Thoracic aorta (tissue), 2 donors: ENCODE measurements around the gene KLF15. TPM values are rescaled to one million over a fixed set of nuclear protein-coding genes. Genes with fewer than 3 reads are reported as not detected.

Experiments
- ATAC-seq: fragments of 150-250 bp; one replicate; pipeline ENCODE4 v1.8.0; 2017; ENCODE audit warnings: low read depth; ENCODE audit not compliant: insufficient number of reproducible peaks, low FRiP score
- DNase-seq: peaks from one replicate; pipeline ENCODE4 v3.0.0-alpha.2; 2020; ENCODE audit warnings: low spot score
- H3K27ac ChIP-seq, 2 donors: fragments of 200-600 bp; sonication (generic); 1 replicate in 1 of 2; 2 replicates in 1 of 2; pipeline ENCODE4 v1.5.1; 2016; ENCODE audit warnings: mild to moderate bottlenecking in 2 of 2, moderate library complexity in 2 of 2
- H3K27me3 ChIP-seq: fragments of 200-600 bp; sonication (generic); replicated peaks from 2 replicates; pipeline ENCODE4 v1.6.0; 2016; ENCODE audit warnings: mild to moderate bottlenecking; ENCODE audit not compliant: insufficient read depth
- H3K36me3 ChIP-seq: fragments of 200-600 bp; sonication (generic); one replicate; pipeline ENCODE4 v1.5.1; 2016
- H3K4me1 ChIP-seq, 2 donors: fragments of 200-600 bp; sonication (generic); 1 replicate in 1 of 2; 2 replicates in 1 of 2; pipeline versions ENCODE4 v1.5.1 to v1.6.0; 2016; ENCODE audit warnings: low read depth in 2 of 2, mild to moderate bottlenecking in 1 of 2; ENCODE audit not compliant: control insufficient read depth in 1 of 2
- H3K4me3 ChIP-seq: fragments of 200-600 bp; sonication (generic); 2 replicates; pipeline ENCODE4 v1.5.1; 2016; ENCODE audit warnings: mild to moderate bottlenecking
- H3K9me3 ChIP-seq: fragments of 200-600 bp; sonication (generic); 2 replicates; pipeline ENCODE4 v1.5.1; 2016
- CTCF ChIP-seq: fragments of 200-600 bp; sonication (generic); IDR thresholded peaks from one replicate; pipeline ENCODE4 v1.5.1; 2019; ENCODE audit warnings: antibody characterized with exemption
- total RNA-seq, 2 donors: library from RNA; depleted of rRNA; stranded (reverse); fragments of >200 nt; gene quantifications; one replicate each; pipeline versions ENCODE4 v1.1.0 to v1.2.3, GENCODE V29; 2016

The KLF15 gene
- total RNA-seq, 2 donors from 2014 or later, result 55.7 to 90.2 TPM

- no peak overlapping the region for H3K27ac ChIP-seq
- H3K27me3 ChIP-seq, result no peaks in the 10 kb centered on the region
- DNase-seq, result no peak
- no peak for TF ChIP-seq CTCF
- H3K36me3 ChIP-seq, result no peaks in the 10 kb centered on the region
- H3K4me3 ChIP-seq, result no peak overlapping the region
- no peaks in the 10 kb centered on the region for H3K9me3 ChIP-seq
- no peak for ATAC-seq
- H3K4me1 ChIP-seq, result no peaks in the 10 kb centered on the region
Observed at GRCh38 chr3:126365351-126366277, 8.4 kb upstream of the KLF15 start.

DNA sequence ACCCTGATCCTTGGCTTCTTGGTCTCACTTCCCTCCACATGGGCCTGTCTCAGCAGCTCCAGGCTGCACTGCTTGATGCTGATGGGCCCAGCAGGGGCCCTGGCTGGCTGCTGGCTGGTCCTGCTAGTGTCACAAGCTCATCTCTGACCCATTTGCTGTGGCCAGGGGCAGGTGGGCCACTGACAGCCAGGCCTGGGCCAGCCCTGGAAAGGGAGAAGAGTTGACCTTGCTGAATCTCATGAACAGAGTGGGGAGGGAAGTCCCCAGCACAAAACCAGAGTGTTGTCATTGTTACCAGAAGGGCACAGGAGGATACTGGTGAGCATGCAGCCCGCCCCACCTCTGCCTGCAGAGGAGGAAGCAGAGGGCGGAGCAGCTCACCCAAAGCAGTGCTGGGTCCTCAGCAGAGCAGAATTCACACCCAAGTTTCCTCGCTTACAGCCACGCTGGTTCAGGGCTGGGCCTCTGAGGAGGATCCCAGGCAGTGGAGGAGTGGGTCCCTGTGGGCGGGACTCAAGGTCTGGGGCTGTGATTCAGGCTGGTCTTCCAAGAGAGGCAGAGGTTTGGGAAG, 7.6 kb upstream of the KLF15 start:
- Histone ChIP-seq H3K9me3 (no peaks in the 10 kb centered on the region), H3K36me3 (no peaks in the 10 kb centered on the region)
- no peak for DNase-seq

GRCh38 chr3:126364130-126364695, 7.0 kb upstream of the KLF15 start:
- TF ChIP-seq CTCF, result no peak
- H3K36me3 ChIP-seq, result no peaks in the 10 kb centered on the region
- no peak overlapping the region for H3K4me3 ChIP-seq
- no peak overlapping the region for H3K27ac ChIP-seq
- DNase-seq (no peak), ATAC-seq (no peak)
- H3K27me3 ChIP-seq, result no peaks in the 10 kb centered on the region
- no peaks in the 10 kb centered on the region for H3K9me3 ChIP-seq
- no peaks in the 10 kb centered on the region for H3K4me1 ChIP-seq

More for the DNA sequence above, 7.6 kb upstream of the KLF15 start:
- no peaks in the 10 kb centered on the region for H3K4me1 ChIP-seq
- no peak for TF ChIP-seq CTCF
- no peaks in the 10 kb centered on the region for H3K27me3 ChIP-seq
- ATAC-seq, result no peak
- H3K27ac ChIP-seq, result no peak overlapping the region
- no peak overlapping the region for H3K4me3 ChIP-seq

- no peaks in the 10 kb centered on the region for H3K36me3 ChIP-seq
- peaks cover 0 to 10% of the 10 kb centered on the region in 2 donors for H3K4me1 ChIP-seq
- no peaks in the 10 kb centered on the region for H3K9me3 ChIP-seq
- no peak overlapping the region for H3K27ac ChIP-seq
- ATAC-seq, result no peak
- no peaks in the 10 kb centered on the region for H3K27me3 ChIP-seq
- no peak for DNase-seq
- no peak overlapping the region for H3K4me3 ChIP-seq
- TF ChIP-seq CTCF, result no peak
Observed at GRCh38 chr3:126361211-126361610, 4.0 kb upstream of the KLF15 start.

- no peaks in the 10 kb centered on the region for H3K9me3 ChIP-seq
- peaks cover 0 to 10% of the 10 kb centered on the region in 2 donors for H3K4me1 ChIP-seq
- no peaks in the 10 kb centered on the region for H3K36me3 ChIP-seq
- DNase-seq, result no peak
- TF ChIP-seq CTCF, result no peak
- H3K27ac ChIP-seq, result no peak overlapping the region
- no peak overlapping the region for H3K4me3 ChIP-seq
- no peaks in the 10 kb centered on the region for H3K27me3 ChIP-seq
- ATAC-seq, result no peak
Observed at GRCh38 chr3:126360714-126361060, 3.5 kb upstream of the KLF15 start.
